GM20431 (cell line): ENCODE results near the gene RPL15.

ENCODE experiments used
- in situ Hi-C: fragments of 300-500 bp; cut with MseI, MboI; formaldehyde crosslinking; loops from one replicate; pipeline ENCODE4 v1.15.0; 2020; ENCODE audit warnings: low sequenced_read_pairs; ENCODE audit not compliant: unreplicated experiment

The RPL15 gene

GRCh38 chr3:23921052-23921511 lies 4.2 kb downstream of the RPL15 start:
- in situ Hi-C loops: no loop called here

GRCh38 chr3:23923786-23924185 lies 6.9 kb downstream of the RPL15 start:
- in situ Hi-C loops: no loop called here

GRCh38 chr3:23926246-23926645 lies 9.3 kb downstream of the RPL15 start:
- in situ Hi-C loops: no loop called here

GRCh38 chr3:23926736-23927135 lies 9.8 kb downstream of the RPL15 start:
- in situ Hi-C loops: no loop called here

- in situ Hi-C loops: no loop called here
Observed at GRCh38 chr3:23928524-23928923, 11.6 kb downstream of the RPL15 start.

DNA sequence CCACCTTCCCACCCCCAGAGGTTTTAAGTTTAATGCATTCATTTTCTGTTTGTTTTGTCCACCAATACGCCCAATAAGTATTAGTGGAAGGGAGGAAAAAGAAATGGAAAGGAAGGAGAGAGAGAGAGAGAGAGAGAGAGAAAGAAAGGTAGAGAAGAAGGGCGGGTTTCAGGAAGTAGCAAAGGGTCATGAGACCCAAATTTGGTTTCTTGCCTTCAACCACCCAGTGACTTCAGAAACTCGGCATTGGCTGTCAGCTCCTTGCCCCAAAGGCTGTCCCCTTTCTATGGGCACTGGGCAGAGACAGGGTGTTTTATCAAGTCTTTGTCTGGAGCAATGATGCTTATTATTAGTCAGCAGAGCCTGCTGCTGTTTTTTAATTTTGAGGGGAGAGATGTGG lies 14.7 kb downstream of the RPL15 start:
- in situ Hi-C loops: no loop called here

GRCh38 chr3:23932571-23932970 lies 15.6 kb downstream of the RPL15 start:
- in situ Hi-C loops: no loop called here

DNA sequence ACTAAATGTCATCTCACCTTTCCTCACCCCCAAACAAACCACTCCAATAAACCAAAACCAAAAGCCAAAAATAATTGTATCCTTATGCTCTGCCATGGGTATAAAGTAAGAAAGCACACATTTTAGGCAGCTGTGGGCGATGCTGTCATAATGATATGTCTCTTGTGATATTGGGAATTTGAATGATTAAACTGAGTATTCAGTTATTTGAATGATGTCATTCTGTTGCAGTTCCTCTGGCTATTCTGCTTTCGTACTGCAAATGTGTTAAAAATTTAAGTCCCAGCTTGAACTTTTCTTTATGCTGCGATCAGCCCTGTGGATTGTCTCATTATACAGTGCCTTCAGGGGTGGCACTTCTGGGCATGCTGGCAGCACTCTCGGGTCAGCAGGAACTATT lies 17.3 kb downstream of the RPL15 start:
- in situ Hi-C loops: no loop called here

DNA sequence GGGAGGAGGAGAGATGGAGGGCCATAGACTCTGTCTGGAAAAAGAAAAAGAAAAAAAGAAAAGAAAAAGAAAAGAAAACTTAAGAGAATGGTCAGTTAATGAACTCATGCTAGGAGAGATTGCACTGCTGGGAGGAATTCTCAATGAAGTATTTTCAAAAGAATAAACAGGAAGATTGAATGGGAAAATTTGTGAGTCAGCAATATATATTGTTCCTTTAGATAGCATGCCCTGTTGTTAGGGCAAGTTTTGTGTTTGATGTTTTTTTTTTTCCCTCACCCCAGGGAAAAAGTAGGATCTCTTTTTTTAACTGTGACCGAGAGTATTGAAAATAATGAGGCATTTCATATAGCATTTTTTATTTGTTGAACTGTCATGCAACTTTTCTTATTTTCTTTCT lies 20.4 kb downstream of the RPL15 start:
- in situ Hi-C loops: no loop called here

- in situ Hi-C loops: no loop called here
Observed at GRCh38 chr3:23938688-23939087, 21.8 kb downstream of the RPL15 start.

- in situ Hi-C loops: no loop called here
Observed at GRCh38 chr3:23940775-23941174, 23.8 kb downstream of the RPL15 start.

DNA sequence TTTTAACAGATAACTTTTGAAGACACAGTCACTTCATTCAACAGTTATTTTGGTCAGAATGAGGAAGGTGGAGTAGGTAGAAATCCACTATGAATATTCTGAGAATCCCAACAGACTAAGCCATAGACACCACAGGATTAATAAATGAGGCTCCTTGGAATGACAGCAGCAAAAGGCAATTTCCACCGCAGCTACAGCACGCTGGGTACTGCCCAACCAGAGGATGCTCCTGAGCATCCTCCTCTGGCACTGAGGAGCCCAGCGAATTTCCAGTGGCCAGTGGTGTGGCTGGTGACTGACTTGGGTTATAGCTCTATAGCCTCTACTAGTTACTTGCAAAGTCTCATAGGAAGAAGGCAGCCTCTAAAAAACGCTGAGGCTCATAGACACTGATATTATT lies 24.5 kb downstream of the RPL15 start:
- in situ Hi-C loops: no loop called here

- in situ Hi-C loops: no loop called here
Observed at GRCh38 chr3:23942546-23942945, 25.6 kb downstream of the RPL15 start.

GRCh38 chr3:23944007-23944783 lies 27.3 kb downstream of the RPL15 start:
- in situ Hi-C loops: no loop called here

- in situ Hi-C loops: no loop called here
Observed at GRCh38 chr3:23944861-23945662, 28.1 kb downstream of the RPL15 start, which contains the start of gene NR1D2. NR1D2 (plus strand) TSS chr3:23945286; CDS start chr3:23945579, 293 bp downstream.

- in situ Hi-C loops: no loop called here
Observed at GRCh38 chr3:23945663-23945912, 28.7 kb downstream of the RPL15 start.

DNA sequence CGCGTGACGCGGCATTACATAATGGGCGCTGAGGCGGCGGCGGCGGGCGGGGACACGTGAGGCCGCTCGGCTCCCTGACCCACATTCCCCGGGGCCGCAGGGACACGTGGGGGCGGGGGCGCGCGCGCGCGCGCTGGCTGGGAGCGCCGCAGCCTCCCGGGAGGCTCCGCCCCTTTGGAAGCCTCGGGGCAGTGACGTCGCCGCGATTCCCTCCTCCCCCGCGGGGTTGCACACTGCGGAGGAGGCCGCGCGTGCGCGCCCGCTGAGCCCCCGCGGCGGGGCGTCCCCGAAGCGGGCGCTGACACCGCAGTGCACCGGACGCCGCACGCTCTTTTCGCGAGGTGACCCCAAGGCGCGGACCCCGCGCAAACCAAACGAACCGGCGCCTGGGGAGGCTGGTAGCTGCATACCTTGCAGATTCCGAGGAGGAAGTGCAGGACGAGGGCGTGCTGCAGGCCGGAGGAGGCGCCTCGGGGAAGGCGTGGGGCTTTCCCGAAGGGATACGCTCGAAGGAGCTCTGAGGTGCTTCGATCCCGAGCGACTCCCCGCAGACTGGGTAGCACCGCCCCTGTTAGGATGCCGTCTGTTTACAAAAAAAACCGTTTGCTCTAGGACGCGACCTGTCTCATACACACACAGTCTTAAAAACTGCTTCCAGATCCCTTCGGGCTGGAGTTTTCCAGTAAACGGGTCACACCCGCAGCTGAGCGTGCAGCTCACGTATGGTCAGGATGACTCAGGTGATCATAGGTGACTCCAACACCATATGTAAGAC lies 29.2 kb downstream of the RPL15 start:
- in situ Hi-C loops: no loop called here

DNA sequence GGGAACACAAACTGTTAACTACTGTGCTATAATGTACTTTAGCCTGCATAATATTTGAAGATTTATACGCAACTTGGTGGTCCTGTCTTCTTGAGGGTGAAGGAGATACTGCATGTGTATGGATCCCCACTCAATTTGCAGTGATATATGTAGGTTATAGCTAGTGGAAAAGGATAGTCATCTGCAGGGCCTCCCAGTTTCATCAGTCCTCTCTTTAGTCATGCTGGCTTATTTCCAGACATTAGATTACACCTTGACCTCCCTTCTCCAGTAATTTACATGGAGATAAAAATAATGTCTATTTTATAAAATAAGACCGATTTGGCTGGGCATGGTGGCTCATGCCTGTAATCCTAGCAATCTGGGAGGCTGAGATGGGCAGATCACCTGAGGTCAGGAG lies 31.8 kb downstream of the RPL15 start:
- in situ Hi-C loops: no loop called here

DNA sequence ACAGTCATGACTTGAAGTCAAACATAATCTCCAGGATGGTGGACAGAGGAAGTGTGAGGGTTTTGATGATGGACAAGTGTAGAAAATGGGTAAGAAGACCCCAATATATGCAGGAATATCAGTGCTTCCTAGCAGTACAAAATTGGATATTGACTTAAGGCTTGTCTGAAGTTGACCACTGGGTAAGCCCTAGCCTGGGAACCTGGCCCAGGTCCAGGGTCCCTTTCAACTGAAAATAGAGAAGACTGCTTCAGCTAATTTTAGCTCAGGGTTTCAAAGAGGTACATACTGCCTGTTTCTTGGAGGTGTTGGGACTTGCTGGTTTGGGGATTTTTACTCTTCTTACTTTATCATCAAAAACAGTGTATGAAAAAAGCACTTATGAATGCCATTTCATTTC lies 32.9 kb downstream of the RPL15 start:
- in situ Hi-C loops: no loop called here

GRCh38 chr3:23950293-23950692 lies 33.4 kb downstream of the RPL15 start:
- in situ Hi-C loops: no loop called here

GRCh38 chr3:23952646-23953045 lies 35.7 kb downstream of the RPL15 start:
- in situ Hi-C loops: no loop called here
